Skeletal muscle satellite cell (primary cell): ENCODE measurements around the gene GRAMD1B.

ENCODE experiments used
- H3K27me3 ChIP-seq: 2 replicates; pipeline ENCODE4 v1.7.0; 2013; ENCODE audit warnings: low read length; ENCODE audit not compliant: control insufficient read depth, insufficient read depth
- H3K36me3 ChIP-seq: 2 replicates; pipeline ENCODE4 v1.7.0; 2013; ENCODE audit warnings: mild to moderate bottlenecking, control low read depth, low read length; ENCODE audit not compliant: insufficient read depth
- H3K4me1 ChIP-seq: 2 replicates; pipeline ENCODE4 v1.7.0; 2013; ENCODE audit warnings: low read length; ENCODE audit not compliant: control insufficient read depth, insufficient read depth
- H3K4me2 ChIP-seq: 2 replicates; pipeline ENCODE4 v1.7.0; 2013; ENCODE audit warnings: mild to moderate bottlenecking, low read length
- H3K4me3 ChIP-seq: 2 replicates; pipeline ENCODE4 v1.7.0; 2013; ENCODE audit warnings: low read length
- H3K9ac ChIP-seq: 2 replicates; pipeline ENCODE4 v1.7.0; 2013; ENCODE audit warnings: mild to moderate bottlenecking, low read depth, low read length, moderate library complexity
- H3K9me3 ChIP-seq: replicated peaks from 2 replicates; pipeline ENCODE4 v1.7.0; 2013; ENCODE audit warnings: mild to moderate bottlenecking, control low read depth, low read length

GRAMD1B gene

DNA sequence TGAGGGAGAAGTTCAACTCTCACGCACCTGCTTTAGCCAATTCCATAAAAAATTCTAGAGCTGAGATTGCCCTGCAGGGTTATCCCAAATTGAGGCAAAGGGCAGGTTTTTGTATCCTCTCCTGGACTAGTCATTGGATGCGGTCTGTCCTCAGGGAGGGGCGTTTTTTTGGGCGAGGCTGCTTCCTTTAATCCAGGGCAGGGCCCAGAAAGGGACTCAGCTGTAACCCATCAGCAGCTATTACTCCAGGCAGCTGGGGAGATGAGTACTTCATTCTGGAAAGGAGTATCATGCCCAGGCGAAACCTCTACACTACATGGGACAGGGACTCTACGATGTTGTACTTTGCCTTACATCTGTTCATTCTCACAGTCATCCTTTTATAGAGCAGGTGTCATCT lies 121.0 kb downstream of the GRAMD1B start:
- H3K4me3 ChIP-seq, result no peak overlapping the region
- H3K4me1 ChIP-seq, result no peaks in the 10 kb centered on the region
- H3K36me3 ChIP-seq, result no peaks in the 10 kb centered on the region
- no peak overlapping the region for H3K4me2 ChIP-seq
- peaks cover 17% of the 10 kb centered on the region for H3K27me3 ChIP-seq
- no peak overlapping the region for H3K9ac ChIP-seq
- H3K9me3 ChIP-seq, result no peaks in the 10 kb centered on the region

DNA sequence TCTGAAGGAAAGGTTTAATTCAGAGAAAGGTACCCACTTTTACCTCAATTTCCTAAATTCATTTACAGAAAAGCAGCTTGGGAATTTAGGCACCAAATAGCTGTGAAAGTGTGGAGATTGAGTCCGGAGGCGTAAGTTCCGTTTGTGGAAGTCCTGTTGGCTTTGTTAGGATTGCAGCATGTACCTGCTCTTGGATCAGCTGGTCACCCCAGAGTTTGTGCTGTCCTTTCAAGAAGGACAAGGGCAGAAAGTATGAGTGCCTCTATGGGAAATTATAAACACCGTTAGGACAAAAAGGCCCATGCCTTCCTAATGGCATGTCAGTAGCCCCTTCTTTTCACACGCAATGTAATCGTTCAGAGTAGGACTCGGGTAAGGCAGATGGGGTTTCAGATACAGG lies 126.6 kb downstream of the GRAMD1B start:
- no peaks in the 10 kb centered on the region for H3K36me3 ChIP-seq
- H3K9me3 ChIP-seq, result no peaks in the 10 kb centered on the region
- H3K9ac ChIP-seq, result no peak overlapping the region
- H3K4me2 ChIP-seq, result no peak overlapping the region
- peaks cover 60% of the 10 kb centered on the region for H3K27me3 ChIP-seq
- no peak overlapping the region for H3K4me3 ChIP-seq
- H3K4me1 ChIP-seq, result peaks cover 6% of the 10 kb centered on the region

DNA sequence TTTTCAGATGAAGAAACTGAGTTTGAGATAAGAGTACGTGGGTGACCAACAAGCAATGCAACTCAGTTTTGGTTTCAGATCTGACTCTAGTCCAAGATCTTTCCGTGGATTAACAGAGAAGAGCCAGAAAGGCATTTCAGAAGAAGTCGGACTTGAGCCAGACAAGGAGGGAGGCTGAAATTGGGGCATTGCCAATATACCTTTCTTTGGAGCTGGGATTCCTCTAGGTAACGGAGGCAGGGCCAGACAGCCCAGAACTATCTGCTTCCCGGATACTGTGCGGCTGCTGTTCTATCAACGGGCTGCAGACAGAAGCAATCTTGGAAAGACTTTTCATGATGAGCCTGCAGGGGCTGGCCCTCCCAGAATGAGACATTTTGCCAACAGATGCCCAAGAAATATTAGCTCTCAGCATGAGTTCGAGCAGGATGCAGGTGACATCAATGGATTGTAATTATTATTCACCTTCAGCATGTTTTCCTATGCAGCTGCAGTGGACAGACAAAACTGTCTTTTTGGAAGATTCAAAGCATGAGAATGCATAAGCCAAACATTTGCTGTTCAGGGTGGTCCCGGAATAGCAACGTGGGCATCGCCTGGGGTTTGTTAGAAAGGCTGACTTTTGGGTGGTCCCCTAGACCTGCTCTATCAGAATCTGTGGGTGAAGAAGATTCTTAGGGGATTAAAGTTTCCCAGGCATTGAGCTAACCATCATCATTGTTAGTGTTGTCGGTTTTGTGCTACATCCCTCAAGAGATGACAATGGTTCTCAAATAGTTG lies 128.7 kb downstream of the GRAMD1B start:
- no peak overlapping the region for H3K4me3 ChIP-seq
- peaks cover 6% of the 10 kb centered on the region for H3K4me1 ChIP-seq
- H3K36me3 ChIP-seq, result no peaks in the 10 kb centered on the region
- no peaks in the 10 kb centered on the region for H3K9me3 ChIP-seq
- H3K27me3 ChIP-seq, result peaks cover 54% of the 10 kb centered on the region
- no peak overlapping the region for H3K9ac ChIP-seq
- H3K4me2 ChIP-seq, result no peak overlapping the region

DNA sequence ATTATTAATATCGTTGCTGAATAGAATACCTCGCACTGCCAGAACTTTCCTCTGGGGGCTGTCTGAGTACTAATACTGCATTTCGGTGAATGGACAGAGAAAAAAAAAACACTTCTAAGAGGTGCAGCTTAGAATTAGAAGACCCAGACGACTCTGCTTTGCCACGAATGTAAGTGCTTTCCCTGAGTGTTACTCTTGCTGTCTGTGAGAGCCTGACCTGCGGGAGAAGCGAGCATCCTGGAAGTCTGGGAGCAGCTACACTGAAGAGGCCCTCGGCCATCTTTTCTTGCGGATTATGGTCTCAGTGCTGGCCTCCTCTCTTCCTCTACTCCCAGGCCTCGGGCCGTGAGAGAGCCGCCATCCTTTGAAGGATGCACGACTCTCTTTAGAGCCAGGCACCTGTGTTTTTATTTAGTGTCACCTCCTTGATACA lies 129.5 kb downstream of the GRAMD1B start:
- Histone ChIP-seq H3K4me3 (peak overlapping the region; percentile 63), H3K36me3 (no peaks in the 10 kb centered on the region), H3K9me3 (no peaks in the 10 kb centered on the region), H3K9ac (peak overlapping the region; percentile 48), H3K27me3 (peaks cover 58% of the 10 kb centered on the region), H3K4me1 (peaks cover 6% of the 10 kb centered on the region), H3K4me2 (peak overlapping the region; percentile 83)

DNA sequence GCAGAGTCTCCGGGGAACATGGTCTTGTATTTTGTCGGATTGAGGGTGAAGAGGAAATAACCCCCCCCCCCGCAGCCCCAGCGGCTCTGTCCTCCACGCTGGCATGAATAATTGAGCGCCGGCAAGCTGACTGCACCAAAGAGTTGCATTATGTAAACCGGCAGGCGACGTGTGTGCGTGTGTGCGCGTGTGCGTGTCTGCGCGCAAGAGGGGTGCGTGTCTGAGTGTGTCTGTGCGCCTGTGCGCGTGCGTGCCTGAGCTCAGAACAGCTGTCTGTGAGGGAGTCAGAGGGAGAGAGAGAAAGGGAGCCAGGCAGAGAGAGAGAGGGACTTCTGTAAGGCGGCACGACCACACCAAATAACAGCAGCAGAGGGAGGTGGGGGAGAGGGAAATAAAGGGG lies 129.9 kb downstream of the GRAMD1B start:
- Histone ChIP-seq H3K4me3 (peak overlapping the region; percentile 63), H3K4me2 (peak overlapping the region; percentile 83), H3K36me3 (no peaks in the 10 kb centered on the region), H3K4me1 (peaks cover 6% of the 10 kb centered on the region), H3K27me3 (peaks cover 58% of the 10 kb centered on the region), H3K9ac (peak overlapping the region; percentile 48), H3K9me3 (no peaks in the 10 kb centered on the region)

DNA sequence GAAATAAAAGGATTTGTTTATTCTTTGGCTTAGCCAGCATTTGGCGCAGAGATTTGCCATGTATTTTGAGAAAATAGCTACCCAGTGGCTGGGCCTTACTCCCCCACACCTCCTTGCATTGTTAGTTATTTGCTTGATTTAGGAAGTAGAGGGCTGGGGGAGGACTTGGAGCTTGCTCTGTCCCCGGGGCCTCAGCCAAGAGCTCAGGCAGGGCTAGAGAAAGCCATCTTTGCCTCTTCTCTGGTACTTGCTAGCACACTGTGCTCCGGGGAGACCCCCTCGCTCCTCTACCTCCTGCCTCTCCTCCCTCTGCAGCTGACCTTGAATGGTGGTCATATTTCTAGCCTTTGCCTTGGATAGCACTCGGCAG lies 131.3 kb downstream of the GRAMD1B start:
- Histone ChIP-seq H3K4me1 (peaks cover 6% of the 10 kb centered on the region), H3K36me3 (no peaks in the 10 kb centered on the region), H3K4me2 (no peak overlapping the region), H3K27me3 (peaks cover 53% of the 10 kb centered on the region), H3K4me3 (no peak overlapping the region), H3K9ac (no peak overlapping the region), H3K9me3 (no peaks in the 10 kb centered on the region)

DNA sequence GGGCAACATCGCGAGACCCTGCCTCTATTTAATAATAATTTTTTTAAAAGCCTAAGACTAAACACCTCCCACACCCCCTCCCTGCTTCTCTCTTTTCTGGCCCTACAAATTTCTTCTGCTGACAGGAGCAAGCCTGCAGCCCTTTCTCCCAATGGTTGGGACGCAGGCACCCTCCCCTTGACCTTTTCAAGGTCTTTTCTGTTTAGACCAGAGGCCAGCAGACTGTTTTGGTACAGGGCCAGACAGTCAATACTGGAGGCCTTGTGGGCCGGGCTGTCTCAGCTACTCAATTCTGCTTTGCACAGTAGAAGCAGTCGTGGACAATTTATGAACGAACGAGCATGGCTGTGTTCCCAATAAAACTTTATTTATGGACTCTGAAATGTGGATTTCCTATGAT lies 132.1 kb downstream of the GRAMD1B start:
- H3K4me2 ChIP-seq, result no peak overlapping the region
- H3K4me3 ChIP-seq, result no peak overlapping the region
- H3K36me3 ChIP-seq, result no peaks in the 10 kb centered on the region
- no peaks in the 10 kb centered on the region for H3K9me3 ChIP-seq
- H3K4me1 ChIP-seq, result peaks cover 6% of the 10 kb centered on the region
- H3K27me3 ChIP-seq, result peaks cover 52% of the 10 kb centered on the region
- no peak overlapping the region for H3K9ac ChIP-seq

DNA sequence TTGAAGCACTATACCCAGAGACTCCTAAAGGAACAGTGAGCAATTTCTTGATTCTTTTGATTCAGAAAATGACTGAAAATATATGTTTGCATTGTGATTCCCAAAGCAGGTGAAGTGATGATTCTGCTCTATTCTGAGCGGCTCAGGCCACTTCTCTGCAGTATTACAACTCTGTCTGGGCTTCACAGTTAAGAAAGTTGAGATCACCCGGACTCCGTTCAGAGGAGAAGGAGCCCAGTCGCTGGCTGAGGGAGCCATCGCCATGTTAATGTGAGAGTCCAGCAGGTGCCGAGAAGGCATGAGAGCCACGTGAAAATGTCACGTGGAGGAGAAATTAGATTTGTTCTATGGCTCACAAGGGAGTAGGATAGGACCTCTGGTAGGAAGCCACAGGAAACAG lies 132.8 kb downstream of the GRAMD1B start:
- Histone ChIP-seq H3K9ac (no peak overlapping the region), H3K36me3 (no peaks in the 10 kb centered on the region), H3K4me2 (no peak overlapping the region), H3K27me3 (peaks cover 53% of the 10 kb centered on the region), H3K9me3 (no peaks in the 10 kb centered on the region), H3K4me1 (peaks cover 6% of the 10 kb centered on the region), H3K4me3 (no peak overlapping the region)

DNA sequence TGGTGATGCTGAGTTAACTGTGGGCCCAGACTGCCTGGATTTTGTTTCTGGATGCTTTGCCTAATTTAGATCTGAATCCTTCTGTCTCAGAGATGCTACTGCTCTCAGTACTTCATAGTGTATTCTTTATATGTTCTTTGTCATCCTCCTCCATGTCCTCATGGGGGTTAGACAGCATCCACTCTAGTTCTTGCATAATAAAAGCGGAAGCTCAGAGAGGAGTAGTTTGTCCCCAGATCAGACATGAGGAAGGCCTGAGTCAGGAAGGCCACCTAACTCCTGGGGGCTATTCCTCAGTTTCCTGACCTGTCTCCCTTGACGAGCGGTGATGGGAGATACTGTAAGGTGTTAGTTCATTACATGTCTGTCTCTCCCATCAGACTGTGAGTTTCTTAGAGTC lies 134.2 kb downstream of the GRAMD1B start:
- Histone ChIP-seq H3K9me3 (no peaks in the 10 kb centered on the region), H3K36me3 (no peaks in the 10 kb centered on the region), H3K9ac (no peak overlapping the region), H3K4me1 (peaks cover 6% of the 10 kb centered on the region), H3K4me2 (no peak overlapping the region), H3K4me3 (no peak overlapping the region), H3K27me3 (peaks cover 45% of the 10 kb centered on the region)

DNA sequence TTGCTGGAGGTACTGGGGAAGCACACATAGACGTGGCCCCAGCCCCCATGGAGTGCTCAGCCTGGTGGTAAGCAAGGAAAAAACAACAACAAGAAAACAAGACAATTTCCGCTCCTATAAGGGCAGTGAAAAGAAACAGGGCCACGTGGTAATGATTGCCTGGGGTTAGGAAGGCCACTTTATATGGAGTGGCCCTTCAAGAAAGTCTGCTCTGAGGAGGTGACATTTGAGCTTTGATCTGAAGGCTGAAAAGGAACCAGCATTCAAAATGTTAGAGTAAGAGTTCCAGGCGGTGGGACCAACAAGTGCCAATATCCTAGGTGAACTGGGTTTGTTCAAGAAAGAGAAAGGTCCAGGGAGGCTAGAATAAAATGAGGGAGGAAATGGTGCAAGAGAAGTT lies 136.8 kb downstream of the GRAMD1B start:
- Histone ChIP-seq H3K4me2 (no peak overlapping the region), H3K36me3 (no peaks in the 10 kb centered on the region), H3K4me1 (no peaks in the 10 kb centered on the region), H3K4me3 (no peak overlapping the region), H3K27me3 (peaks cover 27% of the 10 kb centered on the region), H3K9ac (no peak overlapping the region), H3K9me3 (no peaks in the 10 kb centered on the region)

DNA sequence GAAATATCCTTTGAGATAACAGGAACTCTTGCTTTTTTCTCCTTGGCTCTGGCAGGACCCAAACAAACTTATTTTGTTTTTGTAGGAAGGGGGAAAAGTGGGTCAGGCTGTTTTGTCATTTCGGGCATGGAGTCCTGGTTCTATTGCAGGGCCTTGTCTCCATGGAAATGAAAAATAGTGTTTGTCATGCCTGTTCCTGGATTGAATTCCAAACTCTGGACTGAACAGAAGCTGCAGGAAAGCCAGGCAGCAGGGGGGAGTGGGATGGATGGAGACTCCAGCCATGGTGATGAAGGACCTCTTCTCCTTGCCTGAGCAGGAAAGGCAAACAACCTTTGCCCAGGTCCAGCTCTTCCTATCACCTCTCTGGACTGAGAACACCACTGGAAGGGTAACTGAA lies 137.4 kb downstream of the GRAMD1B start:
- no peak overlapping the region for H3K4me2 ChIP-seq
- H3K4me1 ChIP-seq, result no peaks in the 10 kb centered on the region
- no peaks in the 10 kb centered on the region for H3K36me3 ChIP-seq
- H3K9me3 ChIP-seq, result no peaks in the 10 kb centered on the region
- H3K4me3 ChIP-seq, result no peak overlapping the region
- peaks cover 26% of the 10 kb centered on the region for H3K27me3 ChIP-seq
- no peak overlapping the region for H3K9ac ChIP-seq

DNA sequence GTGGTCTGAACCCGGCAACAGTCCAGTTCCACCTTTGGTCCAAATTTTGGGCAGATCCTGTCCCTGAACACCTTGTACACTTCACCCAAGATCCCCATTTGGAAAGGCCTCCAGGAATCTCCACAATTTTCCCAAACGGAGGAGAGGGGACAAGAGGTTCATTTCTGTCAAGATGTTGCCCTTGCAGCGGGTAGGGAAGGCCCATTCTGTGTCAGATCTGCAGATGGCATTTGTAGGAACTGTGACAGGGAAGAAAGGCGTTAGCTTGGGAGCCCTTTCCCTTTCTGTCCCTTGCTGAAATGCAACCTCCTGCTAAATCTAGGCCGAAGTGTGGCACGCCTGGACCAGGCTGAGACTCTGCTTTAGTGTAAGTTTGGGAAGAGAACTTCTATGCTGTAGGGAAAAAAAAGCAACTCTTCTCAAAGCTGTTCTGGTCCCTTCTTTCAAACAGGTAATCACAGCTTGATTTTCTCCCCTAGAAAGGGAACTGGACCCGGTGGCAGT lies 138.3 kb downstream of the GRAMD1B start:
- Histone ChIP-seq H3K9ac (no peak overlapping the region), H3K4me1 (no peaks in the 10 kb centered on the region), H3K4me2 (no peak overlapping the region), H3K36me3 (no peaks in the 10 kb centered on the region), H3K27me3 (peaks cover 26% of the 10 kb centered on the region), H3K4me3 (no peak overlapping the region), H3K9me3 (no peaks in the 10 kb centered on the region)
